ENCODE results near the gene GGCX.
"Not testable (repeated sequence)": the region's sequence is repeated elsewhere in the genome, so short reads cannot be mapped to it uniquely, and the experiment has no call there.

GGCX gene

DNA sequence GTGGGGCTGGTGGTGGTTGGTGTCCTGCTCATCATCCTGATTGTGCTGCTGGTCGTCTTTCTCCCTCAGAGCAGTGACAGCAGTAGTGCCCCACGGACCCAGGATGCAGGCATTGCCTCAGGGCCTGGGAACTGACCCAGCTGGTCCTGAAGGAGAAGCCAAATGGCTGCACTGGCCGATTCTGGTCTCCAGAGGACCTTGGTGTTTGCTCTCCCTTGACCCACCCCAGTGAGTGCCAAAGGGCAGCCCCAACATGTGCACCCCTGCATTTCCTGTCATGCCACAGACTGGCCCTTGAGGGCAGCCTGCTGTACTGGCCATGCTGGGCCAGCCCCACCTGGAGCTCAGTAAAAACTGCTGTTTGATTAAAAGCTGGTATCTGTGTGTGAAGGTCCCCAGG lies 31.7 kb upstream of the GGCX start:
- DNase-seq, result no peak

DNA sequence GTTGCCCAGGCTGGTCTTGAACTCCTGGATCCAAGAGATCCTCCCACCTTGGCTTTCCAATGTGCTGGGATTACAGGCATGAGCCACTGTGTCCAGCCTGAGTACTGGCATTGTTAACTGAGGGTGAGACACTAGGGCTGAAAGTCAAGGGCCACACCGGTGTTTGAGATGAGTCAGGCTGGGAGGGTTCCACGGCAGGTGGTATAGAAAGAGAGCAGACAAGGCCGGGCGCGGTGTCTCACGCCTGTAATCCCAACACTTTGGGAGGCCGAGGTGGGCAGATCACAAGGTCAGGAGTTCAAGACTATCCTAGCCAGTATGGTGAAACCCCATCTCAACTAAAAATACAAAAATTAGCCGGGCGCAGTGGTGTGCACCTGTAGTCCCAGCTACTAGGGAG lies 31.0 kb upstream of the GGCX start:
- DNase-seq, result not testable (repeated sequence)

DNA sequence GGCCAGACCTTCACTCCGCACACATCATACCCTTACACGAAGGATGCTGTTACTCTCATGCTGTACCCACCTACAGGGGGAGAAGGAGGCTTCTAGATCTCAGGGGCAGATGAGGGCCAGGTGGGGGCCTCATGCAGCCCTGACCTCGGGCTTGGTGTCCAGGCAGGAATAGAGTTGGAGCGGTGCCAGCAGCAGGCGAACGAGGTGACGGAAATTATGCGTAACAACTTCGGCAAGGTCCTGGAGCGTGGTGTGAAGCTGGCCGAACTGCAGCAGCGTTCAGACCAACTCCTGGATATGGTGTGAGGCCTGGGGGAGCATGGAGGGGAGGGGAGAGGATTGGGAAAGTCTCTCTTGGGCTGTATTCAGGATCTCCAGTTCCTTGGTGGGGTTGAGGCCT lies 30.3 kb upstream of the GGCX start:
- DNase-seq, result no peak

DNA sequence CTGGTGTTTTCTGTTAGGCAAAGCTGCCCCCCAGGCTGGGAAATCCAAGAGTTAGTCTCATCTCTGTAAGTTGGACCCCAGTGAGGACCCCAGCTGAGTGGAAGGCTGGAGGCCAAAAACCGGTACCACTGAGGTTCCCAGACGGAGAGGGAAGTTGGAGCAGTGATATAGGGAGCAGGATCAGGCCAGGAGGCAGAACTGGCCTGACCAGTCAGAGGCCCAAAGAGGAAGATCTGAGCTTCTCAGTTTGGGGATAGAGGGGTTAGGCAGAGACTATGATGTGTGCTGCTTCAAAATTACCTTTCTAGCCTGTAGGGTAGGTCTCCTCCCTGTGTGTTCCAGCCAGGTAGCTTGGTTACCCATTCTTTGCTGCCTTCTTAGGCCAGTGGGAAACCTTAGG lies 29.7 kb upstream of the GGCX start:
- DNase-seq, result no peak

DNA sequence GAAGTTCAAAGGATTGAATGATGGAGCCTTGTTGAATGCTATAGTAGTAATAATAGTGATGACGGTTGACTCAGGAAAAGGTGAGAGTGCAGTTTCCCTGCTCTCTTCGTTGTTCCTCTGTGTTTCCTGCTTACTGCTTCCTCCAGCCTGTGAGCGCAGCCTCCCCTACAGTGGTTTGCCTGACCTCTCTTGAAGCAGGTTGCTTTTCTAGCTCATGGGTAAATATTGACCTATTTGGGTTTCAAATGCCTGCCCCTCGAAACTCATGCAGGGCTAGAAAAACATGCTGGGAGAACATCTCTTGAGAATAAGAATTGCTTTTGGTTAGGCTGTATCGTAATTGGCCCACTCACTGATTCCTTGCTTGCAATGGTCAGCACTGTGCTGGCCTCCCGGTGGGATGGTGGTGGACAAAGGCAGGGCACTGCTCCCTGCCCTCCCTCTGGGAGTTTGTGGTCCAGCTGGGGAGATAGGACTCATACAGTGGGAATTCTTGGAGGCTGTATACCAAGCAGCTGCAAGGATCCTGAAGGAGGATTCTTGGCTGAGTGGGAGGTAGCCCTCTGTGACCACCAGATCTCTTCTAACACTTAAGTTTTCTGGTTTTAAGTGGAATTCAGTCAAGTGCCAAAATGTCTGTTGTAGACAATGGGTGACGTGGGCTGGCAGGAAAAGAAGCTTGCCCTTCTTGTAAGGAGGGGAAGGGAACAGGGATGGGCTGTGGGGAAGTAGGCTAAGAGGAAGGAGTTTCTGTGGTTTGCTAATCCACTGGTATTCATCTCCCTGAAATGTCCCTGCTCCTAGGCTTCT lies 28.9 kb upstream of the GGCX start:
- no peak for DNase-seq

DNA sequence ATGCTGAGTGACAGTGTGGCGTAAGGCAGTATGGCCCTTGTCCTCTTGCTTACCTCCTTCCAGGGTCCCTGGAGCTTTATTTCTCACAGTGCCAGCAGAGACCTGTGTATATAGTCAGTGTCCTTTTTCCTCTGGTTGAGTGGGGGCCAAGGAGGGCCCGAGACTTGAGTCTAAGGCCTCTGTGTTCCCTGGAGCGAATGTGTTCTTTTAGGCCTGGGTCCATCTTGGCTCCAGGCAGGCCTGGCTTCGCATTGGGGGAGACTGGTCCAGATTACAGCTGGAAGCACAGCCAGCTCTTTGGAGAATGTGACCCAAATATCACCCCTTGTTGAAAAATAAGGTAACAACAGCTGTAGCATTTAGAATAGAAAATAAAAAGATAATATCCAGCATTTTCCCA lies 27.9 kb upstream of the GGCX start:
- no peak for DNase-seq

DNA sequence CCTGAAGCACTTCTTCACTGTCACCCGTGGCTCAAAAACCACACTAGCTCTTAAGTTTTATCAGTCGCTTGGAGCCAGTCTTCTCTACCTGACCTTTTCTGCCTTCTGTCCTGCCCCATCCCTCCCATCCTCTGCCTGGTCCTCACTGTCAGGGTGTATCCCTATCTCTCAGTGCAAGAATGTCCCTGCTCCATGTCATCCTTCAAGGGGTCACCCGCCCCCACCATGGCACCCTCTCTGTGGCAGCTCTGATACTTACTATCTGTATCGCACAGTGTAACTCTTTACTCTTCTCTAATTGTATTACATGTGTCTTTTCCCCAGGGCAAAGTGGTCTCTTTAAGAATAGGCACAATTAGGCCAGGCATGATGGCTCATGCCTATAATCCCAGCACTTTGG lies 27.4 kb upstream of the GGCX start:
- no peak for DNase-seq

DNA sequence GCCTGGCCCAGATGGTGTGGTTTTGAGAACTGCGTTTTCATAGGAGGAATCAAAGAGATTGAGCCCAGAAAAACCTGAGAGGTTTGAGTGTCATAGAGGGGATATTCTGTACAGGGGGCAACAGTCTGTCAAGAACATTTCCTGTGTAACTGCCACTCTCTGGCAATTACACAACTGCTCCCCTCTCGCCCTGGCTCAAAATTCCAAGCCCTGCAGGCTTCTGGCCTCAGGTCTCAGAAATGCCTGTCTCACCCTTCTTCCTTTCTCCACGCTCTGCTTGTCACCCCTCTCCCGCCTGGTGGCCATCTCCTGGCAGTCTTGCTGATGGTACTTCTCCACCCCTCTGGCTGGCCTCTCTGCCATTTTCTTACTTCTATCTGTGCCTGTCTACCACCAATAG lies 26.9 kb upstream of the GGCX start:
- DNase-seq, result no peak

DNA sequence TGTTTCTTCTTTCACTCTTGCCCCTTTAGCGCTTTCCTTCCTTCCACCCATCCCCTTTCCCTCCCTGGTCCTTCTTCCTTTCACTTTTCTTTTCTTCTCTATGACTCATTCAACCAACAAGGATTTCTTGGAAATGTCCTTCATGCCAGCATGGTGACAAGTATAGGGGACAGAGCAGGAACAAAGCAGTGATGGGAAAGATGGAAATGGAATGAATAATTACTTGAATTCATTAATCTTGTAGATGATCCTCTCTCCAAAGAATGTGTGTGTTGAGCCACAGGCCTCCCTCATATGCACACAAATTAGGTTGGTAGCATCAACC lies 24.4 kb upstream of the GGCX start:
- no peak for DNase-seq

DNA sequence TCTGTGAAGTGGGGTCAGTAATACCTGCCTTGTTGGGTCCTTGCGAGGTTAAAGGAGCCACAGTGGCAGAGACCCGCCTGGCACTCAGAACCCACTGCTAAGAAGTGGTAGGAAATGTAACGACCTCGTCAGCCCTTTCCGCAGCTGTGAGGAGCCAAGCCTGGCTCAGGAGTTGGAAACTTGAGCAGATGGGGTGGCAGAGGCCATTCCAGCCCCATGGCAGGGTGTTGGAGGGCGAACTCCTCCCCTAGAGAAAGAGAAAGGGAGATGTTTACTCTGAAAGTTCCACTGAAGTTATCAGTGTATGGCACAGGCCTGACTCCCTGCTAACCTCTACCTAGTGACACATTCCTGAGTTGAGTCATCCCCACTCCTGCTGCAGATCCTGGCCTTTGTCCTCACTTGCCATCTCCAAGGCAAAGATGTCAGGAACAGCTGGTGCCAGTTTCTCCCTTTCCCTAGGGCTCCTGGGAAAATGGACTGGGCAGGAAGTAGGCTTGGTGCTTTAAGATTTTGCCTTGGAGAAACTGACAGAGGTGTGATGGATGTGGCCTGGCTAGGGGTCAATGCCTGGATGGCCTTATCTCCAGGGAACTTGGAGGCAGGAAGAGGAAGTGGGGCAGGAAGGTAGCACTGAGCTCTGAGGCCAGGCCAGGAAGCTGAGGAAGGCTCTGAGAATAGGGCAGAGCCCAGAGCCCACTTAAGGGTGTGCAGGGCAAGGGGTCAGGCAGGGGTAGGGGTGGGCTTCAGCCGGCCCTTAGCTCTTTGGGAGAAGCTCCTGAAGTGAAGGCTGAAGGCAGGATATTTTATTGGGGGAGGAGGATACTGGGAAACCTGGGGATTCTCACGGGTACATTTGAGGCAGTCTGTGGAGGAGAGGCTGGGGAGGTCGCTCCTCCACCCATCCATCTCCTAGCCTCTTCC lies 23.8 kb upstream of the GGCX start:
- no peak for DNase-seq

DNA sequence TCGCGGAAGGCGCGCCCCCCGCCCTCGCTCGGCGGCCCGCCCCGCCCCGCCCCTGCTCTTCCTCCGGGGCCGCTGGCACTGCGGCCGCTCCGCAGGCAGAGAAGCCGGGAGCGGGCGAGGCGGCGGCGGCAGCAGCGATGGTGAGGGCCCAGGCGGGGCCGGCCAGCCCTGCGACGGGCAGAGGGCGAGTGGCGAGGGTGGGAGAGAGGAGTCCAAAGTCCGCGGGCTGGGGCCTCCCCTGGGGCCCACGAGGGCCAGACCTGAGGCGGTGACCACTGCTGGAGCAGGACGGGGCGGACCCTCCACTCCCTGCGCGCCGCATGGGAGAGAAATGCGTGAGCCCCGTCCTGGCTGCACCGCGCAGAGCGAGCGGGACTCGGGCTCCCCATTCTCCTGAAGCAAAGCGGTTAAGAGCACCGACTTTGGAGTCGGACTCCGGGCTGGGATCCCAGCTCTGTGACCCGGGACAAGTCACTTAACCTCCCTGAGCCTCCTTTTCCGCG lies 23.1 kb upstream of the GGCX start, which contains the start of gene VAMP5:
Gene VAMP5, plus strand, starts transcription at position 78 of the 503 bp plus-strand sequence. Its CDS starts 60 bp downstream, at position 138.
- no peak for DNase-seq

DNA sequence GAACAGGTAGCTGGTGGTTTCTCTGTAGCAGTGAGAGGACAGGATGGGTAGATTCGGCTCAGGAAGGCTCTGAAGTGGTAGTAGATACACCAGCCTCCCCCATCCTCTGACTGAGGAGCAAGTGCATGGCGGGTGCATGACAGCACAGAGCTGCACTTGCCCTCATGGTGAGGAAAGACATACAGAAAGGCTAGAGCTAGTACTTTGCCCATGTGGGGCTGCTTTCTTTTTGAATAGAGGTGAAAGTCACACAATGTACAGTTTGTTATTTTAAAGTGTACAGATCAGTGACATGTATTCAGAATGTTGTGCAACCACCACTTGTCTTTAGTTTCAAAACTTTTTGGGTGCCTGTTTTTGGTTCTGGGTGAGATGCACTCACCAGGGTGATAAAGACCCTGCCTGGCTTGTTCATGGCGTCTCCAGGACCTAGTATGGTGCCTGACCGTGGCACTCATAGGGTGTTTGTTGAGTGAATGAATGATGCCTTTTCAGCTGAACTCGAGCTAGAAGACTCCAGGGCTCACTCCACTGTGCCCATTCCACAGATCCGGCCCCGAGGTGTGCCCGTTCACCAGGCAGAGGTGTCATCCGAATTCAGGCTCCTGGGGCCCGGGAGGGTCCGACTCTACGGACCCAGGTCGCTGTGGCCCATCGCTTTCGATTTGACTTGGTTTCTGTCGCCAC lies 22.5 kb upstream of the GGCX start:
- DNase-seq, result no peak

DNA sequence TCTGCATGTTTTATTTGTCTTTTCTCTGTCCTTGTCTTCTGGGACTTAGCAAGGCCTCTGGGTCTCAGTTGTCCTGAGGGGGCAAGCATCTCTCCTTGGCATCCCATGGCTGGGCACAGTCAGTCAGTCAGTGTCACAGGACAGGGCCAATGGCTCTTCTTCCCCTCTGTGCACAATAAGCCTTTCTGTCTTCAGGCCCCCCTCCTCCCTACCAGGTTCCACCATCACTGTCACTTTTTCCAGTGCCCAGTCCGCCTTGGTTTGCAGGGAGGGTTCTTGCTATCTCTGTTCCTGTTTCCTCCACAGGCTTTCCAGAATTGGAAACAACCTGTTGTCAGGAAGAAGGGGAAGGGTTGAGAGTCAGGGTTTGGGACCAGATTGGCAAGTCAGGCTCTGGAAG lies 21.2 kb upstream of the GGCX start:
- no peak for DNase-seq

DNA sequence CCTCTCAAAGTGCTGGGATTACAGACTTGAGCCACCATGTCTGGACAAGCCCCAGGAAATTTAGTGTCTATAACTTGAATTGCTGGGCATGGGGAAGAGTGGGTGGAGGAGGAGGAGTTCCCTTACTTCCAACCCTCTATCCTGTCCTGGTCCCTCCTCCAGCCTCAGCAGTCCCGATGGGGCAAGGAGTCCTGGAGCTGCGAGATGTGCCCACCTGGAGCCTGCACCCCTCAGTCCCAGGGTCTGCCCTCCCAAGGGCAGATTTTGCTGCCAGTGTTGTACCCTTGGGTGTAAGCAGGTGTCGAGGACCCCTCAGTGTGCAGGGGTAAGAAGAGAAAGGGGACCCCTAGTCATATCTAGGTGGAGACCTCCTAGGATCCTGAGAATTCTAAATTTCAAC lies 18.9 kb upstream of the GGCX start:
- no peak for DNase-seq

DNA sequence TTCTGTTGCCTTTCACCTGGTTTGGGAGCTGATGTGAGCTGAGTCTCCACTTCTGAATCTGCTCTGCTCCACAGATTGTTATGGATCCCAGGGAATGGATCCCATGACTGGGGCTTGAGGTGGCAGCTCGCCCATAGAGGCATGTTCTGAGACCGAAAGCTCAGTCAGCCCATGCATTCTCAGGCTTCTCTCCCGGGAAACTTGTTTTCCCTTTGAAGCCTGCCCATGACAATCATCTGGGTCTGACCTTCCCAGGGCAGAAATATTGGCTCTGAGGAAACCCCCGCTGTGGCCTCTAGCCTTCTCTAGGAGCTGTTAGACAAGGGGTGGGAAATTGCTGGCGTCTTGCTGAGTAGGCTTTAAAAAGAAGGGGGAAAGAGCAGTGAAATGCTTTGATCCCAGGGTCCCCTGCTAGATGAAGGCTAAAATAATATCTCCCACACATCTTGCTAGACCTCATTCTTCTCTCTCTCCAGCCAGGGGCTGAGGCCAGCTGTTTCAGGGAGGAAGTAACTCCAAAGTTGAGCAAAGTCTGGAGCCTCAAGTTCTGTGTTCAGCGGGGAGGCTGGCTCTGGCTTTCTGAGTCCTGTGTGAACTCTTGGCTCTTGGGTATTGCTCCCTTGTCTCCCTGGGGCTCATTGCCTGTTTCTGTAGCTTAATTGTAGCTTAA lies 18.1 kb upstream of the GGCX start:
- DNase-seq, result no peak

DNA sequence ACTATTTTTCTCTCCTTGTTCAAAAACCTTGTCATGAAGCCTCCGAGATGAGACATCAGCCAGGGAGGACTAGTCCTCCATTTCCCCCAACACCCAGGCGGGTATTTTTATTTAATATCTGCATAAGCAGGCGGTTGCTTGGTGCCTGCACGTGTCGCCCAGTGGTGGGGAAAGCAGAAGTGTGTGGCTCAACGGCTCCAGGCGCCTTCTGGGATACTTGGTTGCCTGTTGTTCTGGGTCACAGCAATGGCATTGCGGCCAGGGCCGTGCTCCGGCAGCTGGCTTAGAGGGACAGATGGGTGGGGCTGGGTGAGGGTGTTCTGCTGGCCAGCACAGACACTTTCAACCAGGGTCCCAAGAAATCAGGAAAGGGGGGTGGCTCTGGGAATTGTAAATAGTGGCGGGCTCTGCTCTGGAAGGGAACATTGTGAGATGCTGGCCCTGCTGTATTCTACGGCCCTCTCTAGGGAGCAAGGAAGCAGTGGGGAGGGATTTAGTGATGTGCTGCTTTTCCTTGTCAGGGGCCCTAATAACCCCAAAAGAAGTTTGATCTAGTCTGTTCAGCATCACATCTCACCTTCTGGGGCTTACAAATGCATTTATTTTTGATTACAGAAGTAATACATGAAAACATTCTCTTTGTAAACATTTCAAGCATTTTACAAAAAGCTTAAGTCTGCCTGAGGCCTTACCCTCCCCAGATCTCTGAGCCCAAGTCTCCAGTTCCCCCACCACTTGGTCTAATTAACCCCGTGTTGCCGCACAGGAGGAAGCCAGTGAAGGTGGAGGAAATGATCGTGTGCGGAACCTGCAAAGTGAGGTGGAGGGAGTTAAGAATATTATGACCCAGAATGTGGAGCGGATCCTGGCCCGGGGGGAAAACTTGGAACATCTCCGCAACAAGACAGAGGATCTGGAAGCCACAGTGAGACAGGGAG lies 17.2 kb upstream of the GGCX start:
- no peak for DNase-seq

DNA sequence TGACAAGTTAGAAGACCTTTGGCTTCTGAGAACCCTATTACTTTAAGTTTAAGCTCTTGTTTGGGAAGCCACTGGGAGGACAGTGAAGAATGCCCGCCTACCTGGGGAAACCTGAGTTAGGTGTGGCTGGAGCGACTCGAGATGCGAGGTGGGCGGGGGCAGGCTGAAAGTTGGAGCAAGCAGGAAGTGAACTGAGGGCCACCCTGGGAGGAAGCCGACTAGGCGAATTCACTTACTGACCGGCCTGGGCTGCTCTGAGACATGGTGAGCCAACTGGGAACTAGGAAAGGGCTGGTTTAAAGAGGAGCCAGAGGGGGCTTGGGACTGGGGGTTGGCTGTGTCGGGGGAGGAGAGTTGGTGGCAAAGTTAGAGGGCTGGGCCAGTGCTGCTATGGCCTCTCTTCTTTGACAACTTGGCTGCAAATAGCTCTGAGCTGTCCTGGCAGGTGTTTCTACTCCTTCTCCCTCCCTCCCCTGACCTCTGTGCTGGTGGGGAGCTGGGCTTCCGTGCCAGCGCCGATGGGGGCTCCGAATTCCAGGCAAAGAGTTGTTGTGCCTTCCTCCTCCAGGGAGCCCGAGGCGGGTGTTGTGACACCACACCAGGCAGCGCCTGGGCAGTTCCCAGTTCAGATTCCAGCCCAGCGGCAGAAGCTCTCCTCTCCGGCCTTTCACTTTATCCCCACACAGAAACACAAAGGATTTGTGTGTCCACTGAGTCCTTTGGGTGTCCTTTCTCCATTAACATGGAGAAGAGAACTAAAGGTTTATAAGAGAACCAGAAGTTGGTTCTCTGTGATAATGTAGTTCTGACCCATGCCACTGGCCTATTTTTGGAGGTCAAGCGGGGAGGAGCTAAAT lies 16.3 kb upstream of the GGCX start, which contains the start of gene VAMP8:
Gene VAMP8, plus strand, starts transcription at position 201 of the 857 bp plus-strand sequence. Its CDS starts 61 bp downstream, at position 262.
- no peak for DNase-seq

DNA sequence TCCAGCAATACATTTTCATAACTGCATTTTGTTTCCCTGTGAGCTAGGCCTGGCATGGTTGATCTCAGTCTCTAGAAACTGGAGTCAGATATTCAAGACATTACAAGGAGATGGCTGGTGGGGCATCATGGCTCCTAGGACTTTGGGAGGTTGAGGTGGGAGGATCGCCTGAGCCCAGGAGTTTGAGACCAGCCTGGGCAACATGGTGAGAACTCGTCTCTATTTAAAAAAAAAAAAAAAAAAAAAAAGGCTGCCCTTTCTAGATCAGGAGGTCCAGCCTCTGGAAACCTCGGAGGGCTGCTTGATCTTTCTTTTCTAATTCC lies 15.7 kb upstream of the GGCX start:
- no peak for DNase-seq

DNA sequence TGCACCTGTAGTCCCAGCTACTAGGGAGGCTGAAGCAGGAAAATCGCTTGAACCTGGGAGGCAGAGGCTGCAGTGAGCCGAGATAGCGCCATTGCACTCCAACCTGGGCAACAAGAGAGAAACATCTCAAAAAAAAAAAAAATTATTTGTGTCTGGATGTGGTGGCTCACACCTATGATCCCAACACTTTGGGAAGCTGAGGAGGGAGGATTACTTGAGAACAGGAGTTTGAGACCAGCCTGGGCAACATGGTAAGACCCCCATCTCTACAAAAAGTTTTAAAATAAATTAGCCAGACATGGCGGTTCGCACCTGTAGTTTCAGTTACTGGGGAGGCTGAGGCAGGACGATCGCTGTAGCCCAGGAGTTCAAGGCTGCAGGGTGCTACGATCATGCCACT lies 14.4 kb upstream of the GGCX start:
- DNase-seq, result no peak

DNA sequence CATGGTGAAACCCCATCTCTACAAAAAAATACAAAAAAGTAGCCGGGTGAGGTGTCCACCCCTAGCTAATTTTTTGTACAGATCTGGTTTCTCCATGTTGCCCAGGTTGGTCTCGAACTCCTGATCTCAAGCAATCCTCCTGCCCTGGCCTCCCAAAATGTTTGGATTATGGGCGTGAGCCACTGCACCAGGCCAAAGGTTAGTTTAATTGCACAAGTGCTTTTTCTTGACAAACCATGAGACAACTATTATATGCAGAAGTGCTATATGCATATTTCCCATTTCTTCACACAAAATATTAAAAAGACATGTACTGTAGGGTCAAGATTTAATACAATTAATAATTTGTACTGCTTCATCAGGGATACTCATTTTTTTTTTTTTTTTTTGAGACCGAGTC lies 5.0 kb upstream of the GGCX start:
- no peak for DNase-seq

DNA sequence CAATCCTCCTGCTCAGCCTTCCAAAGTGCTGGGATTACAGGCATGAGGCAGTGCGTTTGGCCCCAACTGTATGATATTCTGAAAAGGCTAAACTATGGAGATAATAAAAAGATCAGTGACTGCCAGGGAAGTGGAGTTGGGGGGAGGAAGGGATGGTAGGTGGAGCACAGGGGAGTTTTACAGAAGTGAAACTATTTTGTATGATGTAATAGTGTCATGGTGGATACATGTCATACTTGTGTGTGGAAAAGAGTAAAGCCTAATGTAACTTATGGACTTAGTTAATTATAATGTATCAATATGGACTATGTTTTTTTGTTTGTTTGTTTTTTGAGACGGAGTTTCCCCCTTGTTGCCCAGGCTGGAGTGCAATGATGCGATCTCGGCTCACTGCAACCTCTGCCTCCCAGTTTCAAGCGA lies 2.9 kb upstream of the GGCX start:
- DNase-seq, result no peak
